ENCODE results near the gene TMEM63A.
A peak's percentile ranks its signal among the peaks of the same experiment; 100 is the strongest.

Gene TMEM63A

DNA sequence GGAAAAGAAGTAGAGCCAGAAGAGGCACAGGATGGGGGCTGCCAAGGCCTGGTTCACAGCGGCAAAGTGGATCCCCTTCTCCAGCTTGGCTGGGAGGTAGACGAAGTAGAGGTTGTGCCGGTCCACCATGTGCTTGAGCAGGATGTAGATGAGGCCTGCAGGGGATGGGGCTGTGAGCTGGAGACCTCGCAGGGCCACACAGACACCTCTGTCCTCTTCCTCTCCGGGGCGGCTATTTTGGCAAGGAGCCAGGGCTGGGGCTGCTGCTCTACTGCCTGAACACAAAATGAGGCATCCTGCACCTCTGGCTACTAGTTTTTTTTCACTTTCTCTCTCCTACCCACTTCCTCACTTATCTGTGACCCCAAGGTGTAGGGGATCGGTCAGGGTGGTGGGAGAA, 32.3 kb downstream of the TMEM63A start:
- no peak for DNase-seq (ENCODE audit: low read depth)
- TF ChIP-seq, protein P1, sequence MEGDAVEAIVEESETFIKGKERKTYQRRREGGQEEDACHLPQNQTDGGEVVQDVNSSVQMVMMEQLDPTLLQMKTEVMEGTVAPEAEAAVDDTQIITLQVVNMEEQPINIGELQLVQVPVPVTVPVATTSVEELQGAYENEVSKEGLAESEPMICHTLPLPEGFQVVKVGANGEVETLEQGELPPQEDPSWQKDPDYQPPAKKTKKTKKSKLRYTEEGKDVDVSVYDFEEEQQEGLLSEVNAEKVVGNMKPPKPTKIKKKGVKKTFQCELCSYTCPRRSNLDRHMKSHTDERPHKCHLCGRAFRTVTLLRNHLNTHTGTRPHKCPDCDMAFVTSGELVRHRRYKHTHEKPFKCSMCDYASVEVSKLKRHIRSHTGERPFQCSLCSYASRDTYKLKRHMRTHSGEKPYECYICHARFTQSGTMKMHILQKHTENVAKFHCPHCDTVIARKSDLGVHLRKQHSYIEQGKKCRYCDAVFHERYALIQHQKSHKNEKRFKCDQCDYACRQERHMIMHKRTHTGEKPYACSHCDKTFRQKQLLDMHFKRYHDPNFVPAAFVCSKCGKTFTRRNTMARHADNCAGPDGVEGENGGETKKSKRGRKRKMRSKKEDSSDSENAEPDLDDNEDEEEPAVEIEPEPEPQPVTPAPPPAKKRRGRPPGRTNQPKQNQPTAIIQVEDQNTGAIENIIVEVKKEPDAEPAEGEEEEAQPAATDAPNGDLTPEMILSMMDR (IDR thresholded peaks at IDR 0.05; ENCODE audit: low read length, missing control alignments): no peak

DNA sequence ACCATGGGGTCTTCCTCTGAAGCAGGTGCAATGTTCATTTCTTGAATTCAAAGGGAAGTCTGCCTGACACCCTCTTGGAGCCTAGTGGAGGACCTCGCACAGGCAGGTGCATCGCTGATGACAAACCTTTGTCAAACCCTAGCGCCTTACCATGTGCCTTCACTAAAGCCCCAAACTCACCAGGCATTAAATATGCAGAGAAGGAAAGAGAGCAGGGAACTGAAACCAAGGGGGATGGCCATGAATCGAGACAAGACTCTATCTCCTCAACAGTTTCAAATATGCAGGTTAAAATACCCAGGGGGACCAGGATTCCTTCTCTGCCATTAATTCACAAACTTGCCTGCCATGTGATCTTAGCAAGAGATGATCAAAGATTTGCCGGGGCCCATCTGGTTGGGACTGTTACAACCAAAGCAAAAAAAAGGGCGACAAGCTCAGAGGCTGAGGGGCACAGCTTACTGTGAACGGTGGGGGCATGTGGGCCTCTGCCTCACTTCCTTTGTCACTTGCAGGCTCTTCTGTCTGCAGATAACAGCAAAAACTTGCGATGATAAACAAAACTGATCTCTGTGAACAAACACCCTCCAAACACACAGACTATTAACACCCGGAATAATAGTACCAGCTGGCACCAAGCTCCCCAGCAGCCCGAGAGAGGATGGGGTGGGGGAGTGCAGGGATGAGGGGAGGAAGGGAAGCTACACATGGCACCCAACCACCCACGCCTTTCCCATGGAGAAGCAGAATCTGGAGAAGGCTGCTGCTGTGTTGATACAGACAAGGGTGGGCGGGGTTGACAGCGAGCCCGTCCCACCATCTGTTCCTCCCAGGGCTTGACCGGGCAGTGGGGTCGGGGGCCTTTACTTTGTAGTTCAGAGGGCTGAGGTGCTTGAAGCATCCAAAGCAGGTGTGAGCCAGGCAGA, 33.9 kb downstream of the TMEM63A start:
- DNase-seq (ENCODE audit: low read depth): peak; percentile 36
- H3K4me3 ChIP-seq (replicated peaks; ENCODE audit: low read depth, low read length): no peak overlapping the region
- TF ChIP-seq, protein P1 (IDR thresholded peaks at IDR 0.05; ENCODE audit: low read length, missing control alignments): no peak

More for the DNA sequence above, 32.3 kb downstream of the TMEM63A start:
- no peak overlapping the region for H3K4me3 ChIP-seq (replicated peaks; ENCODE audit: low read depth, low read length)

DNA sequence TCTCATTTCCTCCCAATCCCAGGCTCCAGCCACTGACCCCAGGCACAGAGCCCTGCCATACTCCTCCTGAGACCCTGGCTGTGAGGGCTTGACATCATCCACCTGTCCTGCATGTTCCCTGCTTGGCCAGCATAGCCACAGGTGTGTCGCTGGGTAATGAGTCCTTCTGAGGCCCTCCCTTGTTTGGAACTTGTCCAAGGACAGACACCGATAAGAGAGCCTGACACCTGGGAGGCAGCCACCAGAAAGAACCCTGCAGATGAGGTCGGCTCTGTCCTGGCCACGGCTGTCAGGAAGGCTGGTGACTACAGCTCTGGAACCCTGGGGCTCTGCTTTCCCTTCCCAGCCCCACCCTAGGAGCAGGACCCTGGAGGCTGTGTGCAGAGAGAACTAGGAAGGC, 34.6 kb downstream of the TMEM63A start:
- no peak for DNase-seq (ENCODE audit: low read depth)
- TF ChIP-seq, protein P1 (IDR thresholded peaks at IDR 0.05; ENCODE audit: low read length, missing control alignments): no peak
- H3K4me3 ChIP-seq (replicated peaks; ENCODE audit: low read depth, low read length): no peak overlapping the region

DNA sequence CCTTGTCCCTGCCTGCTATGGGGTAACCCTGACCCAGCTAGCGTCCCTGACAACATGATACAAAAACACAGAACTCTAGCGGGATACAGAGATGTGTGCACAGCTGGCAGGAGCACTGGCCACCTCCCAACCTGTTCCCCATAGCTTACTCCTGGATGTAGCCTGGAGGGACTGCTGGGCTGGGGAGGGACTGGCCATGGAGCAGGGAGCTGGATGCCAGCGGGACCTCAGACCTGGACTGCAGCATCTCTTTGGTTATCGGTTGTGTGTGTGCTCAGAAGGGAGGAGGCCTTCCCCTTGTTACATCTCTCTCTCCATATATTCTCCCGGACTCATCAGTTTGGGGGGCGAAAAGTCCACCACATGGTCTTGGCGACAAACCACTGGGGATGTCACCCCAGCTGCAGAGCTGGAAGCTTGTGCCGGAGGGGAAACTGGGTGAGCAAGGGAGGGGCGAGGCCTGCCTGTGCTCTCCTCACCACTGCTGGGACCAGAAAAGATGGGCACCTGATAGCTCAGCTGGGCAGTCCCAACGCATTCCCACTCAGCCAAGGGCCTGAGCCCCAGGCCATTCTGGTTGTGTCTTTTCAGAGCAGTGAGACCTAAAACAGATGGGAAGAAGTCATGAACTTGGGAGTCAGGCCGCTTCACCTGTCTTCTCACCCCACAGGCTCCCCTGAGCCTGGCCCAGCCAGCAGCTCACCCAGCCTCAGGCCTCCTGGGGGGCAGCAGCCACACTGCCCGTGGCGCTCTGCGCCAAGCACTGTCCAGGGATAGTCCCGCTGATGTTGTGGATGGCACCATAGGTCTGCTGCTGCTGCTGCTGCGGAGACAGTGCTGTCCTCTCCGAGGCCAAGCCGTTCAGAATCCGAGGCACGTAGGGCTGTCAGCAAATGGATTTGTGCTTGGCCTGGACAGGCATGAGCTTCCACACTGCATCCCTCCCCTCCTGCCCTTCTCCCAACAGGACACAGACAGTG, 35.6 kb downstream of the TMEM63A start:
- no peak overlapping the region for H3K4me3 ChIP-seq (replicated peaks; ENCODE audit: low read depth, low read length)
- no peak for DNase-seq (ENCODE audit: low read depth)
- TF ChIP-seq, protein P1 (IDR thresholded peaks at IDR 0.05; ENCODE audit: low read length, missing control alignments): no peak

DNA sequence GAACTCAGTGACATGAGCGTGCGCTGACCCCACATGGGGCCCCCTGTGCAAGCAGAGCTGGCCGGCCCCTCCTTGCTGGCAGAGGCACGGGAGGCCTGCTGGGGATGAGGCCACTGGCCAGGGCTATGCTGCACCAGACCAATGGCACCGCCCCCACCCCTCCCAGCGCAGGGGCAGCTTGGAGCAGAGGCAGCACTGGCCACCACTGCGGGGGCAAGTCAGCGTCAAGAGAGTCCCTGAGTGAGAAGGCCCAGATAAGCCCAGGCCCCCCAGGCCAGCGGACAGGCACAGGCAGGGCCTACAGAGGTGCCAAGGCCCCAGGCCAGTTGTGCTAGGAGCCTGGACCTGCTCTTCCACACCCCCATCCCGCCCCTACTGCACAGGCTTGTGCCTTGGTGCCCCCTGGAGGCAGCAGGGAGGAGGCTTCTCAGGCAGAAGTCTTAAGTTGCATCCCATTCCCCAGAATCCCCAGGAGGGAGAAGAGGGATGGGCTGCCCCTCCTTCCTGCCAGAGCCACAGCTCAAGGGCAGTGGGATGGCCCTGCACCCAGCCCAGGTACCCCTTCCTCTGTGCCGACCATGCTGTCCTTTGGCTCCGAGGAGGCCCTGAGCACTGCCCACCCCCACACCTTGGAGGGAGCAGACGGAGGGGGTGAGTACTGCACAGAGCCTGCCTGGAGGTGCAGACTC, 36.5 kb downstream of the TMEM63A start:
- TF ChIP-seq, protein P1 (IDR thresholded peaks at IDR 0.05; ENCODE audit: low read length, missing control alignments): peak; percentile 82
- no peak overlapping the region for H3K4me3 ChIP-seq (replicated peaks; ENCODE audit: low read depth, low read length)
- peak; percentile 87 for DNase-seq (ENCODE audit: low read depth)

DNA sequence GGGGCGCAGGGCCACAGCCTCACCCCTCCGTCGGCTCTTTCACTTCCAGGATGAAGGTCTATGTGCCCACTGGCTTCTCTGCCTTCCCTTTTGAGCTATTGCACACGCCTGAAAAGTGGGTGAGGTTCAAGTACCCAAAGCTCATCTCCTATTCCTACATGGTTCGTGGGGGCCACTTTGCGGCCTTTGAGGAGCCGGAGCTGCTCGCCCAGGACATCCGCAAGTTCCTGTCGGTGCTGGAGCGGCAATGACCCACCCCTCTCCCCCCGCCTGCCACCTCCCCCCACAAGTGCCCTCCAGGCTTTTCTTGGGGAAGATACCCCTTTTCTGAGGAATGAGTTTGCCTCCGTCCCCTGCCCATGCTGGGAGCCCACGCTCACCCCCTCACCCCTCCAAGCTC, 37.1 kb downstream of the TMEM63A start:
- TF ChIP-seq, protein P1 (IDR thresholded peaks at IDR 0.05; ENCODE audit: low read length, missing control alignments): no peak

More for the DNA sequence above, 37.1 kb downstream of the TMEM63A start:
- H3K4me3 ChIP-seq (replicated peaks; ENCODE audit: low read depth, low read length): no peak overlapping the region
- DNase-seq (ENCODE audit: low read depth): no peak

Data from fibroblast of pulmonary artery (primary cell).